HFFc6 (cell line): ENCODE results near the gene JUP. TPM values are rescaled to one million over a fixed set of nuclear protein-coding genes. Genes with fewer than 3 reads are reported as not detected.
A peak's percentile ranks its signal among the peaks of the same experiment; 100 is the strongest.

ENCODE experiments used
- DNase-seq: peaks from one replicate; pipeline ENCODE4 v3.0.0-alpha.2; 2018
- H3K27ac Mint-ChIP-seq: 2 replicates; pipeline ENCODE4 v1.8.0; 2020; ENCODE audit warnings: mild to moderate bottlenecking, mixed read lengths
- H3K27me3 Mint-ChIP-seq: 2 replicates; pipeline ENCODE4 v1.8.0; 2021; ENCODE audit warnings: mild to moderate bottlenecking, moderate library complexity, mixed read lengths; ENCODE audit not compliant: insufficient read depth
- H3K36me3 Mint-ChIP-seq: 2 replicates; pipeline ENCODE4 v1.8.0; 2021; ENCODE audit warnings: low read depth, mixed read lengths
- H3K4me1 Mint-ChIP-seq: 2 replicates; pipeline ENCODE4 v1.8.0; 2020; ENCODE audit warnings: low read depth, mixed read lengths
- H3K4me3 Mint-ChIP-seq: 2 replicates; pipeline ENCODE4 v1.8.0; 2020; ENCODE audit warnings: mild to moderate bottlenecking, moderate library complexity, mixed read lengths
- H3K9me3 Mint-ChIP-seq: 2 replicates; pipeline ENCODE4 v1.8.0; 2020; ENCODE audit warnings: mild to moderate bottlenecking, mixed read lengths
- total RNA-seq, 6 experiments: library from RNA; stranded (reverse); fragmentation: NEBNext Ultra II Directional; extraction: Animal tissue kit (Norgen Biotek cat#: 25700); gene quantifications; 2 replicates in 1 of 6; 3 replicates in 5 of 6; pipeline ENCODE4 v1.2.3, GENCODE V29; 2021
- TF ChIP-seq, protein P1 (sequence below): fragments of 200-600 bp; sonication (generic); IDR thresholded peaks from 2 replicates; pipeline ENCODE4 v1.5.0; 2021; ENCODE audit warnings: antibody characterized with exemption, mild to moderate bottlenecking

JUP gene
- total RNA-seq, 6 experiments from 2014 or later, result 1.5 to 9.1 (median 1.9) TPM

DNA sequence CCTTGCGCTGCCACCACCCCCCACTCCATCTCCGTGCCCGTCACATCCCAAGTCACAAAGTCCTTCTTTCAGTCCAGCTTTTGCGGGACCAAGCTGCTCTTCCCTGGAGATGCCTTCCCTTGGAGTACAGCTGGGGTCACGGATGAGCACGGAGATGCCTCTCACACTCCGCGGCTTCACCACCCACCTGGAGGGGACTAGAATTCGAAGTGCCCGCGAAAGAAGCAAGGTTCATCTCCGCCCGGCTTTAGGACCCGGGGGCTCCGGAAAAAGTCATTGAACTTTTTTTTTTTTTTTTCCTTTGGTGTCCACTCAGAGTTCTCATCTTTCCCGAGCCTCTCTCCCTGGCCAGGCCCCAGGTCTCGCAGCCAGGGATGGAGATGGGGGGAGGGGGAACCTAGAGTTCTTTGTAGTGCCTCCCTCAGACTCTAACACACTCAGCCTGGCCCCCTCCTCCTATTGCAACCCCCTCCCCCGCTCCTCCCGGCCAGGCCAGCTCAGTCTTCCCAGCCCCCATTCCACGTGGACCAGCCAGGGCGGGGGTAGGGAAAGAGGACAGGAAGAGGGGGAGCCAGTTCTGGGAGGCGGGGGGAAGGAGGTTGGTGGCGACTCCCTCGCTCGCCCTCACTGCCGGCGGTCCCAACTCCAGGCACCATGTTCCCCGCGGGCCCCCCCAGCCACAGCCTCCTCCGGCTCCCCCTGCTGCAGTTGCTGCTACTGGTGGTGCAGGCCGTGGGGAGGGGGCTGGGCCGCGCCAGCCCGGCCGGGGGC, 26.1 kb upstream of the JUP start, which contains the start of gene FKBP10:
Gene FKBP10 (plus strand): TSS at position 624 of the 771 bp plus-strand sequence. CDS start 31 bp downstream, at position 655.
- peaks cover 29% of the 10 kb centered on the region for H3K4me1 Mint-ChIP-seq
- peak within 1 kb of the TSS; percentile 87 for H3K27ac Mint-ChIP-seq
- peaks cover 2% of the 10 kb centered on the region for H3K27me3 Mint-ChIP-seq
- no peaks in the 10 kb centered on the region; the same call in 1 of the 2 replicates for H3K9me3 Mint-ChIP-seq
- peaks cover 26% of the 10 kb centered on the region for H3K36me3 Mint-ChIP-seq
- H3K4me3 Mint-ChIP-seq, result peak within 1 kb of the TSS; percentile 96
- TF ChIP-seq, protein P1, sequence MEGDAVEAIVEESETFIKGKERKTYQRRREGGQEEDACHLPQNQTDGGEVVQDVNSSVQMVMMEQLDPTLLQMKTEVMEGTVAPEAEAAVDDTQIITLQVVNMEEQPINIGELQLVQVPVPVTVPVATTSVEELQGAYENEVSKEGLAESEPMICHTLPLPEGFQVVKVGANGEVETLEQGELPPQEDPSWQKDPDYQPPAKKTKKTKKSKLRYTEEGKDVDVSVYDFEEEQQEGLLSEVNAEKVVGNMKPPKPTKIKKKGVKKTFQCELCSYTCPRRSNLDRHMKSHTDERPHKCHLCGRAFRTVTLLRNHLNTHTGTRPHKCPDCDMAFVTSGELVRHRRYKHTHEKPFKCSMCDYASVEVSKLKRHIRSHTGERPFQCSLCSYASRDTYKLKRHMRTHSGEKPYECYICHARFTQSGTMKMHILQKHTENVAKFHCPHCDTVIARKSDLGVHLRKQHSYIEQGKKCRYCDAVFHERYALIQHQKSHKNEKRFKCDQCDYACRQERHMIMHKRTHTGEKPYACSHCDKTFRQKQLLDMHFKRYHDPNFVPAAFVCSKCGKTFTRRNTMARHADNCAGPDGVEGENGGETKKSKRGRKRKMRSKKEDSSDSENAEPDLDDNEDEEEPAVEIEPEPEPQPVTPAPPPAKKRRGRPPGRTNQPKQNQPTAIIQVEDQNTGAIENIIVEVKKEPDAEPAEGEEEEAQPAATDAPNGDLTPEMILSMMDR, result no peak
- DNase-seq, result peak; percentile 74

DNA sequence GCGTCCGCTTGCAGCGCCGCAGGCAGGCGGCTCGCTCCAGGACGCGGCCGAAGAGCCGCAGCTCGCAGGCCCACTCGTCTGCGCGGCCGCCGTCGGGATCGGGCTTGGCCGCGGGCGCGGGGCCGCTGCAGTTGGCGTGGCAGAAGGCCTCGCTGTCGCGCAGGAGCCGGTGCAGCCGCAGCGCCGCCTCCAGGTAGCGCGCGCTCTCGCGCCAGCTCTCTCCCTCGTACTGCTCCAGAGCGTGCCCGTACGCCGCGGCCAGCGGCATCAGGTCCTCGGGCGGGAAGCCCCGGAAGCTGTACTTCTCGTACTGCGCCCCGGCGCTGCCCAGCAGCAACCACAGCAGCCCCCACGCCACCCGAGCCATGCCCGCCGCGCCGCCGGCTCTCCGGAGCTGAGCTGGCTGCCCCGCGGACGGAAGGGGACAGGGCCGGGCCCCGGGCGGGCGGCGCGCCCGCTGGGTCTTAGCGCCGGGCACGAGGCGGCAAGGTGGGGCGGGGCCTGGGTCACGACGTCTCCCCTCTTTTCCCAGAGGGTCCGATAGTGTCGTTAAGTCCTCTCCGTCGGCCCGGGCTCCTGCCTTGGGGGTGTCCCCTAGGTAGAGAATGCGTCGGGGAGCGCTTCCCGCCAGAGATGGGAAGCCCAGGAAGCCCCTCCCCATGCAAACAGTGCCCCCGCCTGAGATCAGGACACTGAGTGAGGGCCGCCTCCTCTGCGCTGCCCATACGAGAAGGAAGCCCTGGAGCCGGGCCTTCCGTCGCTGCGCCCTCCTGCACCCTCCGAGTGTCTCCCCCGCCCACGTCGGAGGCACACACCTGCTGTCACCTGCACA, 25.3 kb upstream of the JUP start, which contains the start of gene P3H4:
Gene P3H4 (minus strand): TSS at position 401 of the 832 bp plus-strand sequence. CDS start 34 bp downstream, at position 367.
- Mint-ChIP-seq H3K9me3 (no peaks in the 10 kb centered on the region; the same call in 1 of the 2 replicates), H3K27ac (peak within 1 kb of the TSS; percentile 87), H3K4me1 (peaks cover 29% of the 10 kb centered on the region), H3K27me3 (peaks cover 2% of the 10 kb centered on the region), H3K4me3 (peak within 1 kb of the TSS; percentile 96), H3K36me3 (peaks cover 26% of the 10 kb centered on the region)
- TF ChIP-seq, protein P1, result peak; percentile 79
- DNase-seq, result peak; percentile 76

DNA sequence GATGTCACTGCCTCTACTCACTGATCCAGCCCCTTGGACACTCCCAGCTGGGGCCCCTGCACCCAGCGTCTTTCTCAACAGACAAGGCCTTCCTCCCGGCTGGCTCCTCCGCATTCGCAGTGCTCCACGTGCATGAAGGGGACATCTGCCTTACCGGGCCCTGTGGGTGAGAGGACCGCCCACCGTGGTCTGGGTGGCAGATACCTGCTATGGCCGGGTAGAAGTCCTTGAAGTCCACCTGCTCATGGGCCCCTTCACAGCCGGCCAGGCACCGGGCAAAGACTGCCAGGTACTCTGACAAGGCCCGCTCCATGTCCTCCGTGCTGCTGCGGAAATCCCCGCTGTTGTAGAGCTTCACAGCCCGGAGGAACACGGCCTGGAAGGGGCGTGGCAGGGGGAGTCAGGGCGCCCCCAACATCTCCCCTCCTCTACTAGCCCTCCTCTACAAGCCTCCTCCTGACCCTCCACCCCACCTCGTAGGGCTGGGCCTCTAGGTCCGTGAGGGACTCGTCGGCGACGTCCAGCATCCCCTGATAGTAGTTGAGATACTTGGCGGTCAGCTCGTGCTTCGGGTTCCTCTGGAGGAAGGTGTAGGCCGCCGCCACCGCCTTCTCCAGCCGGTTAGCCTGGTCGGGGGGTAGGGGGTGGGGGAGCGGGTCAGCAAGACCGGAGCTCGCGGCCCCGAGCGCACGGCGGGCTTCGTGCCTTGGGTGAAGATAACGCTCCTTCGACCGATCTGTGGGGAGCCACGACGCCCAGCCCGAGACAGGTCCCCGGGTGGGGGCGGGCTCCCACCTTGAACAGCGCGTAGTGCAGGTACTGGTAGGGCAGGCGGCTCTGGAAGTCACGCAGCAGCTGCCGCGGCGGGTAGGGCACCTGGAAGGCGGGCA, 24.4 kb upstream of the JUP start:
- no peaks in the 10 kb centered on the region; the same call in 1 of the 2 replicates for H3K9me3 Mint-ChIP-seq
- peaks cover 29% of the 10 kb centered on the region for H3K4me1 Mint-ChIP-seq
- DNase-seq, result no peak
- peak overlapping the region; percentile 96 for H3K4me3 Mint-ChIP-seq
- peak overlapping the region; percentile 48 for H3K27ac Mint-ChIP-seq
- TF ChIP-seq, protein P1, result no peak
- H3K27me3 Mint-ChIP-seq, result peaks cover 2% of the 10 kb centered on the region
- peaks cover 32% of the 10 kb centered on the region for H3K36me3 Mint-ChIP-seq

DNA sequence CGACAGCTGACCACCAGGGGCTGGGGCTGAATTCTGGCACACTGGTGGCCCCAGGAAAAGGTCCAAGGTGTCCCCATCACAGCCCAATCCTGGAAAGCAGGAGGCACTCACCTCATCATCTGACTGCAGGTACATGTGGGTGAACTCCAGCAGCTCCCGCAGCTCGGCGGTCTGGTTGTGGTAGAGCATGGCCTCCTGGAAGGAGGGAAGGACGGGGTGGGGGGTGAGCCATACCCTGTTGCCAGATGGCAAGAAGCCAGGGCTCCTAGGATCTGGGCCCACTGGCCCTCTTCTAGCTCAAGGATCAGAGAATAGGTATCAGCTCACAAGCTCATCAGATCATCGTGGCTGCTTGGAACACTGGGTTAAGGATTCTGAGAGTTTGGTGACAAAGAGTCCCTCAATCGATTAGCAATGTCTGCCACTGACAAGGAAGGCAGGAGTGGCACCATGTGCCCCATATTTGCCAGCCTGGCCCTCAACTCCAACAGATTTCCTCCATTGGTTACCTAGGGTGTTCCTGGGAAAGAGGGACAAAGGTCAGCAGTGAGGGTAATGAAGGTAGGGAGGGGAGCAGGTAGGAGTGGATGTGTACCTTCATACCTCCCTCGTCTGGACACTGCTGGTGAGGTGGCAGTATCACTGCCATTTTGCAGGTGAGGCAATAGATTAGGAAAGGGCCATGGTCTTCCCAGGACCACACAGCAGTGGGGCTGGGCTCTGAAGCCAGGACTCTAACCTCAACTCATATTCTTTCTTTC, 20.4 kb upstream of the JUP start:
- Mint-ChIP-seq H3K4me3 (no peak overlapping the region), H3K36me3 (peaks cover 22% of the 10 kb centered on the region), H3K4me1 (peaks cover 17% of the 10 kb centered on the region), H3K27ac (no peak overlapping the region), H3K27me3 (peaks cover 2% of the 10 kb centered on the region; the same call in 1 of the 2 replicates), H3K9me3 (no peaks in the 10 kb centered on the region; the same call in 1 of the 2 replicates)
- DNase-seq, result no peak
- TF ChIP-seq, protein P1, result no peak
